ENCODE measurements around the gene GPR153. TPM values are rescaled to one million over a fixed set of nuclear protein-coding genes. Genes with fewer than 3 reads are reported as not detected.

GPR153 gene
- total RNA-seq, 1 experiment from 2014 or later = 6.1 TPM

GRCh38 chr1:6235296-6235677 lies 25.6 kb downstream of the GPR153 start:
- TF ChIP-seq EZH2 (IDR thresholded peaks at IDR 0.05) = no peak
- no peak for TF ChIP-seq RAD21 (IDR thresholded peaks at IDR 0.05; ENCODE audit: low read depth)
- no peak for TF ChIP-seq REST (IDR thresholded peaks at IDR 0.05; ENCODE audit: low read depth)
- no peak for TF ChIP-seq POLR2A (IDR thresholded peaks at IDR 0.05; ENCODE audit: borderline replicate concordance, extremely low read depth, insufficient read depth, insufficient read length)
- TF ChIP-seq FOSL1 (IDR thresholded peaks at IDR 0.05; ENCODE audit: low read depth) = no peak
- no peak for TF ChIP-seq SRF (IDR thresholded peaks at IDR 0.05; ENCODE audit: low read depth)
- no peak for TF ChIP-seq SP1 (IDR thresholded peaks at IDR 0.05; ENCODE audit: low read depth)
- peaks cover 47% of the 10 kb centered on the region for H3K79me2 ChIP-seq (ENCODE audit: insufficient read depth, low read length)
- peak overlapping the region; percentile 86 to 87 for H3K4me3 ChIP-seq (replicated peaks in 1 of 2; ENCODE audit: low read depth in 1 of 2, low read length in 2 of 2)
- H3K4me1 ChIP-seq (ENCODE audit: control insufficient read depth in 1 of 2, insufficient read depth in 2 of 2, low read length in 2 of 2) = peaks cover 13 to 41% of the 10 kb centered on the region in 2 experiments
- no peaks in the 10 kb centered on the region for H3K27me3 ChIP-seq (ENCODE audit: insufficient read depth, low read length)
- ChIA-PET CTCF (interaction anchor here (2.1 to 3.8 kb wide), 3 partner anchors 11 to 188 kb away, joined by 9 to 34 read pairs (median 12); no protein-coding TSS in a partner anchor), RAD21 (ENCODE audit: low non-redundant PET in 1 of 2, low total read pairs in 2 of 2, uncharacterized antibody in 2 of 2, unreplicated experiment in 2 of 2) (no interaction called here), POLR2A (interaction anchor here (1.4 kb wide), 1 partner anchor 29 kb away, joined by 5 read pairs; the partner anchor contains the start of gene RNF207)
- DNase-seq (ENCODE audit: low read depth, low spot score) (no peak), ATAC-seq (peak; percentile 28)
- peak overlapping the region; percentile 91 for H3K4me2 ChIP-seq (ENCODE audit: low read length)
- no peaks in the 10 kb centered on the region for H3K9me3 ChIP-seq (ENCODE audit: control insufficient read depth in 1 of 2, insufficient read depth in 1 of 2, low read depth in 1 of 2, low read length in 2 of 2)
- H2AFZ ChIP-seq (ENCODE audit: low read depth, low read length, poor library complexity, severe bottlenecking) = no peak overlapping the region
- peak overlapping the region; percentile 67 for H3K27ac ChIP-seq (ENCODE audit: low read depth, low read length)
- no TSS peak for BruUV-seq (replicated peaks)
- intact Hi-C loops (cut with micrococcal nuclease) = loop anchor here (1.0 kb wide), 1 partner anchor 30 kb away; no protein-coding TSS in a partner anchor
- peak overlapping the region; percentile 91 for H3K9ac ChIP-seq (ENCODE audit: low read length)
- H4K20me1 ChIP-seq (ENCODE audit: insufficient read depth) = no peaks in the 10 kb centered on the region; the same call in 1 of the 2 replicates
- no peaks in the 10 kb centered on the region for H3K9me2 ChIP-seq (ENCODE audit: insufficient read depth)
- peaks cover 15 to 26% of the 10 kb centered on the region in 2 experiments; a peak in 3 of 4 replicates for H3K36me3 ChIP-seq (ENCODE audit: control insufficient read depth in 1 of 2, insufficient read depth in 2 of 2, low read length in 2 of 2)
